ENCODE measurements around the gene PAEP.

PAEP gene

GRCh38 chr9:135551031-135551430 is 10.5 kb upstream of the PAEP start:
- H3K36me3 ChIP-seq: no peaks in the 10 kb centered on the region
- H3K27me3 ChIP-seq (ENCODE audit: insufficient read depth, low read depth, severe bottlenecking): no peaks in the 10 kb centered on the region
- H3K27ac ChIP-seq: no peak overlapping the region
- DNase-seq: no peak
- TF ChIP-seq CTCF (IDR thresholded peaks at IDR 0.05; ENCODE audit: low read depth, low read length): no peak
- H3K4me3 ChIP-seq (ENCODE audit: low read depth, low read length): no peak overlapping the region
- H3K9me3 ChIP-seq (ENCODE audit: severe bottlenecking): no peaks in the 10 kb centered on the region

- TF ChIP-seq CTCF (IDR thresholded peaks at IDR 0.05; ENCODE audit: low read depth, low read length): no peak
- Histone ChIP-seq H3K36me3 (no peaks in the 10 kb centered on the region), H3K4me3 (ENCODE audit: low read depth, low read length) (no peak overlapping the region), H3K9me3 (ENCODE audit: severe bottlenecking) (no peaks in the 10 kb centered on the region), H3K27me3 (ENCODE audit: insufficient read depth, low read depth, severe bottlenecking) (no peaks in the 10 kb centered on the region), H3K27ac (no peak overlapping the region)
- no peak for DNase-seq
Measured at GRCh38 chr9:135551456-135551855, 10.1 kb upstream of the PAEP start.

- no peaks in the 10 kb centered on the region for H3K36me3 ChIP-seq
- H3K4me3 ChIP-seq (ENCODE audit: low read depth, low read length): no peak overlapping the region
- no peak for TF ChIP-seq CTCF (IDR thresholded peaks at IDR 0.05; ENCODE audit: low read depth, low read length)
- H3K9me3 ChIP-seq (ENCODE audit: severe bottlenecking): no peaks in the 10 kb centered on the region
- DNase-seq: no peak
- H3K27me3 ChIP-seq (ENCODE audit: insufficient read depth, low read depth, severe bottlenecking): no peaks in the 10 kb centered on the region
- H3K27ac ChIP-seq: no peak overlapping the region
Measured at GRCh38 chr9:135552021-135552697, 9.4 kb upstream of the PAEP start.

- H3K4me3 ChIP-seq (ENCODE audit: low read depth, low read length): no peak overlapping the region
- TF ChIP-seq CTCF (IDR thresholded peaks at IDR 0.05; ENCODE audit: low read depth, low read length): no peak
- no peaks in the 10 kb centered on the region for H3K27me3 ChIP-seq (ENCODE audit: insufficient read depth, low read depth, severe bottlenecking)
- no peaks in the 10 kb centered on the region for H3K36me3 ChIP-seq
- no peaks in the 10 kb centered on the region for H3K9me3 ChIP-seq (ENCODE audit: severe bottlenecking)
- no peak for DNase-seq
- no peak overlapping the region for H3K27ac ChIP-seq
Measured at GRCh38 chr9:135552698-135553171, 8.8 kb upstream of the PAEP start.

GRCh38 chr9:135554718-135555117 is 6.8 kb upstream of the PAEP start:
- no peak overlapping the region for H3K27ac ChIP-seq
- no peak for TF ChIP-seq CTCF (IDR thresholded peaks at IDR 0.05; ENCODE audit: low read depth, low read length)
- DNase-seq: no peak

GRCh38 chr9:135555203-135555602 is 6.4 kb upstream of the PAEP start:
- no peak for TF ChIP-seq CTCF (IDR thresholded peaks at IDR 0.05; ENCODE audit: low read depth, low read length)
- no peaks in the 10 kb centered on the region for H3K36me3 ChIP-seq
- H3K27ac ChIP-seq: no peak overlapping the region
- H3K9me3 ChIP-seq (ENCODE audit: severe bottlenecking): no peaks in the 10 kb centered on the region
- H3K27me3 ChIP-seq (ENCODE audit: insufficient read depth, low read depth, severe bottlenecking): no peaks in the 10 kb centered on the region
- no peak overlapping the region for H3K4me3 ChIP-seq (ENCODE audit: low read depth, low read length)
- no peak for DNase-seq

More at GRCh38 chr9:135554718-135555117, 6.8 kb upstream of the PAEP start:
- Histone ChIP-seq H3K4me3 (ENCODE audit: low read depth, low read length) (no peak overlapping the region), H3K27me3 (ENCODE audit: insufficient read depth, low read depth, severe bottlenecking) (no peaks in the 10 kb centered on the region), H3K36me3 (no peaks in the 10 kb centered on the region), H3K9me3 (ENCODE audit: severe bottlenecking) (no peaks in the 10 kb centered on the region)
